OCI-LY1 (cell line): ENCODE measurements around the gene TPH1.

Experiments
- H2AFZ ChIP-seq: fragments of 200-600 bp; sonication (generic), shearing (Covaris generic); 2 replicates; pipeline ENCODE4 v1.6.0; 2014; ENCODE audit warnings: antibody characterized with exemption, mild to moderate bottlenecking, low read length
- H3F3A ChIP-seq: fragments of 200-600 bp; sonication (generic), shearing (Covaris generic); 2 replicates; pipeline ENCODE4 v1.6.0; 2014; ENCODE audit warnings: mild to moderate bottlenecking, antibody characterized with exemption, low read length, moderate library complexity; ENCODE audit not compliant: insufficient read depth
- H3K27ac ChIP-seq: fragments of 200-600 bp; sonication (generic); 2 replicates; pipeline ENCODE4 v1.5.1; 2014; ENCODE audit warnings: low read length, mixed run types, mild to moderate bottlenecking, low read depth; ENCODE audit not compliant: poor library complexity, severe bottlenecking
- H3K27me3 ChIP-seq: fragments of 200-600 bp; sonication (generic); 2 replicates; pipeline ENCODE4 v1.6.0; 2014; ENCODE audit warnings: antibody characterized with exemption, mild to moderate bottlenecking, low read length, moderate library complexity; ENCODE audit not compliant: insufficient read depth
- H3K36me3 ChIP-seq: fragments of 200-600 bp; sonication (generic); 2 replicates; pipeline ENCODE4 v1.6.1; 2014; ENCODE audit warnings: mild to moderate bottlenecking, antibody characterized with exemption, low read length, moderate library complexity, mixed read lengths; ENCODE audit not compliant: insufficient read depth
- H3K4me1 ChIP-seq: fragments of 200-600 bp; sonication (generic); 2 replicates; pipeline ENCODE4 v1.5.1; 2014; ENCODE audit warnings: mild to moderate bottlenecking, low read length, moderate library complexity; ENCODE audit not compliant: insufficient read depth, severe bottlenecking
- H3K4me2 ChIP-seq: fragments of 200-600 bp; sonication (generic), shearing (Covaris generic); 2 replicates; pipeline ENCODE4 v1.6.1; 2014; ENCODE audit warnings: low read length
- H3K4me3 ChIP-seq: fragments of 200-600 bp; sonication (generic); 2 replicates; pipeline ENCODE4 v1.5.1; 2014; ENCODE audit warnings: low read length, low read depth, mild to moderate bottlenecking, mixed read lengths; ENCODE audit not compliant: poor library complexity, severe bottlenecking
- H3K79me2 ChIP-seq: fragments of 200-600 bp; shearing (Covaris generic); 2 replicates; pipeline ENCODE4 v1.6.1; 2016; ENCODE audit warnings: mixed run types, low read length, mixed read lengths; ENCODE audit not compliant: insufficient read depth
- H3K9ac ChIP-seq: fragments of 200-600 bp; sonication (generic), shearing (Covaris generic); 2 replicates; pipeline ENCODE4 v1.6.1; 2014; ENCODE audit warnings: mild to moderate bottlenecking, low read length, mixed read lengths
- H3K9me2 ChIP-seq: fragments of 200-600 bp; sonication (generic), shearing (Covaris generic); 2 replicates; pipeline ENCODE4 v1.6.1; 2014; ENCODE audit warnings: low read depth, mild to moderate bottlenecking, low read length, mixed read lengths
- H3K9me3 ChIP-seq: fragments of 200-600 bp; shearing (Covaris generic); 2 replicates; pipeline ENCODE4 v1.6.1; 2014; ENCODE audit warnings: low read length, mixed read lengths
- H4K20me1 ChIP-seq: fragments of 200-600 bp; sonication (generic), shearing (Covaris generic); 2 replicates; pipeline ENCODE4 v1.6.0; 2016; ENCODE audit warnings: mild to moderate bottlenecking, low read length; ENCODE audit not compliant: insufficient read depth
- EZH2 ChIP-seq: fragments of 200-600 bp; sonication (generic), shearing (Covaris generic); IDR thresholded peaks from 2 replicates; pipeline ENCODE4 v1.8.0; 2017; ENCODE audit warnings: borderline replicate concordance, mixed run types, mild to moderate bottlenecking, antibody characterized with exemption, low read length, moderate library complexity, mixed read lengths
- TF ChIP-seq, protein P1 (sequence below): fragments of 200-600 bp; sonication (generic), shearing (Covaris generic); IDR thresholded peaks from 2 replicates; pipeline ENCODE4 v1.5.1; 2017; ENCODE audit warnings: mild to moderate bottlenecking, antibody characterized with exemption, low read length, moderate library complexity, mixed read lengths

TPH1 gene

DNA sequence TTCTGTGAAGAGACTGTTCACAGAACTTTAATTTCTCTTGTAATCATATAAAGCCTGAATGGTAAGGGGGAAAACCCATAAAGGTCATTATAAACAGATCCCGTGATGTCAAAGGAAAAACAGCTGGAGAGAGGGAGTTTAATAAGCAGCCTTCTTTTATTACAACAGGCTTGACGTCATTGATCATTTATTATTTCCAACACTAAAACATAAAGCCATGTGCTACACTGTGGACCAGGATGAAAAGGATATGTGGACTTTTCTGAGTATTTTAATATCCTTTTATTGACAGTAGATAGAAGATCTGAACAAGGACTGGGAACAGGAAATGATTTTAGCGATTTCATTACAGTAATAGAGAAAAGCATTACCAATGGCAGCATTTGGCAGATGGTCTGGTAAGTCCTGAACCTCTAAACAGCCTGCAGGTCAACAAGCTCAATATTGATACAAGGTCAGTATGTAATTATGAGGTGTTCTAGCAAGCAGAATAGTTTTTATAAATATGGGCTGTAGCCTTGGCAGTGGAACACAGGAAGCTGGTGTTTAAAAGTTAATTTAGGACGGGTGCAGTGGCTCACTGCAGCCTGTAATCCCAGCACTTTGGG, 25.1 kb upstream of the TPH1 start:
- H3K27me3 ChIP-seq = no peaks in the 10 kb centered on the region
- no peak overlapping the region for H3K4me3 ChIP-seq
- no peaks in the 10 kb centered on the region for H3K9me2 ChIP-seq
- no peaks in the 10 kb centered on the region for H3K79me2 ChIP-seq
- no peaks in the 10 kb centered on the region for H3K9me3 ChIP-seq
- H3K36me3 ChIP-seq = no peaks in the 10 kb centered on the region
- no peak overlapping the region for H3K27ac ChIP-seq
- no peaks in the 10 kb centered on the region for H3F3A ChIP-seq
- no peaks in the 10 kb centered on the region for H3K4me1 ChIP-seq
- H3K9ac ChIP-seq = no peak overlapping the region
- no peak overlapping the region for H2AFZ ChIP-seq
- no peak overlapping the region for H3K4me2 ChIP-seq
- TF ChIP-seq, protein P1, sequence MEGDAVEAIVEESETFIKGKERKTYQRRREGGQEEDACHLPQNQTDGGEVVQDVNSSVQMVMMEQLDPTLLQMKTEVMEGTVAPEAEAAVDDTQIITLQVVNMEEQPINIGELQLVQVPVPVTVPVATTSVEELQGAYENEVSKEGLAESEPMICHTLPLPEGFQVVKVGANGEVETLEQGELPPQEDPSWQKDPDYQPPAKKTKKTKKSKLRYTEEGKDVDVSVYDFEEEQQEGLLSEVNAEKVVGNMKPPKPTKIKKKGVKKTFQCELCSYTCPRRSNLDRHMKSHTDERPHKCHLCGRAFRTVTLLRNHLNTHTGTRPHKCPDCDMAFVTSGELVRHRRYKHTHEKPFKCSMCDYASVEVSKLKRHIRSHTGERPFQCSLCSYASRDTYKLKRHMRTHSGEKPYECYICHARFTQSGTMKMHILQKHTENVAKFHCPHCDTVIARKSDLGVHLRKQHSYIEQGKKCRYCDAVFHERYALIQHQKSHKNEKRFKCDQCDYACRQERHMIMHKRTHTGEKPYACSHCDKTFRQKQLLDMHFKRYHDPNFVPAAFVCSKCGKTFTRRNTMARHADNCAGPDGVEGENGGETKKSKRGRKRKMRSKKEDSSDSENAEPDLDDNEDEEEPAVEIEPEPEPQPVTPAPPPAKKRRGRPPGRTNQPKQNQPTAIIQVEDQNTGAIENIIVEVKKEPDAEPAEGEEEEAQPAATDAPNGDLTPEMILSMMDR = no peak
- H4K20me1 ChIP-seq = no peaks in the 10 kb centered on the region

DNA sequence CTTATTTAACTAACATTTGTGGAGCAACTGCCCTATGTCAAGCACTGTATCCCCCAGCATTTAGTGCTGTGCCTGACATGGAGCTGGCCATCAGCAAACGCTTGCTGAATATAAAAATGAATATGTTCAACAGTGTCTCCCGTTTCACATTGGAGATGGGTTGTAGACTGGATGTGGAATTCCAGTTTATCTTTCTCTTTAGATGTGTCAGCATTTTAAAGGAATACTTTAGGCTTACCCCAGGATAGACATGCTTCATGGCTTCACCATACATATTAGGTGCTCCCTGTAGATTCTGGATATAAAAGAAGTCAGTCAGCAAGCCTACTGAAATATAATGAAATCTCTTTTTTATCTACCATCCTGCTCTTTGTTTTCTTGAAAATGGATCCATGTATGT, 21.3 kb upstream of the TPH1 start:
- Histone ChIP-seq H3K27ac (no peak overlapping the region), H3K4me3 (no peak overlapping the region), H3K9me2 (no peaks in the 10 kb centered on the region), H3K4me1 (peaks cover 10% of the 10 kb centered on the region), H3K9ac (no peak overlapping the region), H3F3A (no peaks in the 10 kb centered on the region), H3K36me3 (no peaks in the 10 kb centered on the region), H4K20me1 (no peaks in the 10 kb centered on the region), H3K4me2 (no peak overlapping the region), H3K79me2 (no peaks in the 10 kb centered on the region), H2AFZ (no peak overlapping the region), H3K27me3 (no peaks in the 10 kb centered on the region), H3K9me3 (no peaks in the 10 kb centered on the region)
- TF ChIP-seq EZH2 = no peak
- TF ChIP-seq, protein P1 = no peak

DNA sequence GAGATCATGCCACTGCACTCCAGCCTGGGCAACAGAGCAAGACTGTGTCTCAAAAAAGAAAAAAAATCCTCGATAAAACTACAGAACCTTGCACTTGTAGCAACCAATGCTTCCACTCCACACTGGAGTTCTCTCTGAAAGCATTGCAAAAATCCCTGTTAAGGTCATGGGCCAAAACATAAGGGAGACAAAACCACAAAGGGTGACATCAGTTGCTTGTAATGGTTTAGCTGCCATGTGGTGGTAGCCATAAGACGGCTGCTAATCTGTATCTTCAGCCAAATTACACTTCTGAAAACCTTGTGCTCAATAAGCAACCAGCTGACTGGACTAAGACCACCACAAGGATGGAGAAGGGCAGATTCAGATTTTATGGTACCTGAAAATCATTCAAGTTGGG, 20.6 kb upstream of the TPH1 start:
- H3K79me2 ChIP-seq = no peaks in the 10 kb centered on the region
- no peak for TF ChIP-seq EZH2
- TF ChIP-seq, protein P1 = no peak
- no peaks in the 10 kb centered on the region for H3K9me3 ChIP-seq
- no peak overlapping the region for H2AFZ ChIP-seq
- no peaks in the 10 kb centered on the region for H3K27me3 ChIP-seq
- H3K4me3 ChIP-seq = no peak overlapping the region
- H3K27ac ChIP-seq = no peak overlapping the region
- no peaks in the 10 kb centered on the region for H3F3A ChIP-seq
- H3K36me3 ChIP-seq = no peaks in the 10 kb centered on the region
- H3K9ac ChIP-seq = no peak overlapping the region
- H3K4me2 ChIP-seq = no peak overlapping the region
- peaks cover 10% of the 10 kb centered on the region for H3K4me1 ChIP-seq
- no peaks in the 10 kb centered on the region for H3K9me2 ChIP-seq
- H4K20me1 ChIP-seq = no peaks in the 10 kb centered on the region
